Karpas-422 (cell line): ENCODE results near the gene PTPN23. TPM values are rescaled to one million over a fixed set of nuclear protein-coding genes. Genes with fewer than 3 reads are reported as not detected.
A peak's percentile ranks its signal among the peaks of the same experiment; 100 is the strongest.
"Not testable (repeated sequence)": the region's sequence is repeated elsewhere in the genome, so short reads cannot be mapped to it uniquely, and the experiment has no call there.

Experiments
- DNase-seq: peaks from one replicate; pipeline ENCODE4 v3.0.0-alpha.2; 2015
- H2AFZ ChIP-seq: fragments of 200-600 bp; sonication (generic); 2 replicates; pipeline ENCODE4 v1.6.1; 2014; ENCODE audit warnings: antibody characterized with exemption, low read length, mixed read lengths
- H3K27ac ChIP-seq: fragments of 200-600 bp; sonication (generic); 2 replicates; pipeline ENCODE4 v1.5.1; 2014; ENCODE audit warnings: mild to moderate bottlenecking, low read length, moderate library complexity
- H3K27me3 ChIP-seq: fragments of 200-600 bp; sonication (generic); 2 replicates; pipeline ENCODE4 v1.6.1; 2014; ENCODE audit warnings: low read length, mixed read lengths
- H3K36me3 ChIP-seq: fragments of 200-600 bp; sonication (generic); 2 replicates; pipeline ENCODE4 v1.6.1; 2014; ENCODE audit warnings: low read length, mixed read lengths; ENCODE audit not compliant: insufficient read depth
- H3K4me1 ChIP-seq: fragments of 200-600 bp; sonication (generic); 2 replicates; pipeline ENCODE4 v1.6.1; 2014; ENCODE audit warnings: mild to moderate bottlenecking, low read length, mixed read lengths
- H3K4me2 ChIP-seq: fragments of 200-600 bp; sonication (generic); 2 replicates; pipeline ENCODE4 v1.6.1; 2014; ENCODE audit warnings: low read length, low read depth, mild to moderate bottlenecking; ENCODE audit not compliant: poor library complexity, severe bottlenecking
- H3K4me3 ChIP-seq: fragments of 200-600 bp; sonication (generic); 2 replicates; pipeline ENCODE4 v1.5.1; 2014; ENCODE audit warnings: mild to moderate bottlenecking, antibody characterized with exemption, low read length, mixed read lengths
- H3K79me2 ChIP-seq: fragments of 200-600 bp; sonication (generic); 2 replicates; pipeline ENCODE4 v1.6.1; 2014; ENCODE audit warnings: mild to moderate bottlenecking, low read length, mixed read lengths
- H3K9ac ChIP-seq: fragments of 200-600 bp; sonication (generic); 2 replicates; pipeline ENCODE4 v1.6.0; 2014; ENCODE audit warnings: low read length
- H3K9me2 ChIP-seq: fragments of 200-600 bp; sonication (generic), shearing (Covaris generic); replicated peaks from 2 replicates; pipeline ENCODE4 v1.6.0; 2014; ENCODE audit warnings: mild to moderate bottlenecking, low read length, moderate library complexity; ENCODE audit not compliant: insufficient read depth
- H3K9me3 ChIP-seq: fragments of 300-700, 200-600 bp; sonication (generic); 2 replicates; pipeline ENCODE4 v1.6.1; 2014; ENCODE audit warnings: low read length, mixed read lengths
- H4K20me1 ChIP-seq: fragments of 200-600 bp; sonication (generic); 2 replicates; pipeline ENCODE4 v1.6.1; 2014; ENCODE audit warnings: mild to moderate bottlenecking, antibody characterized with exemption, low read length, low read depth; ENCODE audit not compliant: insufficient read depth
- total RNA-seq: library from RNA; depleted of rRNA; stranded (reverse); fragments of >200 nt; shearing (Covaris generic); gene quantifications from 2 replicates; pipeline ENCODE4 v1.2.3, GENCODE V29; 2014; ENCODE audit warnings: low replicate concordance

PTPN23 gene
- total RNA-seq, 1 experiment from 2014 or later = 7.9 TPM

GRCh38 chr3:47343471-47343971 is 37.3 kb upstream of the PTPN23 start:
- Histone ChIP-seq H3K4me2 (no peak overlapping the region), H2AFZ (no peak overlapping the region), H3K9ac (no peak overlapping the region), H3K4me1 (peaks cover 45% of the 10 kb centered on the region), H3K27ac (no peak overlapping the region), H3K9me3 (no peaks in the 10 kb centered on the region), H3K4me3 (no peak overlapping the region), H4K20me1 (no peaks in the 10 kb centered on the region), H3K9me2 (no peaks in the 10 kb centered on the region), H3K27me3 (no peaks in the 10 kb centered on the region), H3K36me3 (peaks cover 36% of the 10 kb centered on the region; the same call in 1 of the 2 replicates), H3K79me2 (0 out of 2 replicates have a peak, but pooled peaks cover 4% of the 10 kb centered on the region)
- no peak for DNase-seq

GRCh38 chr3:47344971-47345370 is 35.9 kb upstream of the PTPN23 start:
- Histone ChIP-seq H3K36me3 (peaks cover 23% of the 10 kb centered on the region; the same call in 1 of the 2 replicates), H3K9ac (no peak overlapping the region), H4K20me1 (no peaks in the 10 kb centered on the region), H3K79me2 (0 out of 2 replicates have a peak, but pooled peaks cover 4% of the 10 kb centered on the region), H3K9me2 (no peaks in the 10 kb centered on the region), H2AFZ (no peak overlapping the region), H3K9me3 (no peaks in the 10 kb centered on the region), H3K4me2 (peak overlapping the region; percentile 69), H3K4me3 (no peak overlapping the region), H3K4me1 (peaks cover 53% of the 10 kb centered on the region), H3K27me3 (no peaks in the 10 kb centered on the region), H3K27ac (peak overlapping the region; percentile 87; the same call in 1 of the 2 replicates)
- no peak for DNase-seq

GRCh38 chr3:47347217-47347801 is 33.5 kb upstream of the PTPN23 start:
- Histone ChIP-seq H3K4me1 (peaks cover 60% of the 10 kb centered on the region), H3K4me3 (peak overlapping the region; percentile 44), H2AFZ (no peak overlapping the region), H3K9me3 (no peaks in the 10 kb centered on the region), H3K27ac (peak overlapping the region; percentile 87), H3K4me2 (peak overlapping the region; percentile 69), H4K20me1 (no peaks in the 10 kb centered on the region), H3K9me2 (no peaks in the 10 kb centered on the region), H3K9ac (peak overlapping the region; percentile 36), H3K36me3 (peaks cover 16% of the 10 kb centered on the region; the same call in 1 of the 2 replicates), H3K27me3 (no peaks in the 10 kb centered on the region), H3K79me2 (0 out of 2 replicates have a peak, but pooled peaks cover 4% of the 10 kb centered on the region)
- peak; percentile 92 for DNase-seq

- no peaks in the 10 kb centered on the region for H3K27me3 ChIP-seq
- 0 out of 2 replicates have a peak, but pooled peaks cover 4% of the 10 kb centered on the region for H3K79me2 ChIP-seq
- peak overlapping the region; percentile 87 for H3K27ac ChIP-seq
- H3K9ac ChIP-seq = no peak overlapping the region
- H3K9me3 ChIP-seq = no peaks in the 10 kb centered on the region
- no peaks in the 10 kb centered on the region for H4K20me1 ChIP-seq
- DNase-seq = peak; percentile 52
- H3K4me2 ChIP-seq = peak overlapping the region; percentile 21
- peaks cover 60% of the 10 kb centered on the region for H3K4me1 ChIP-seq
- no peaks in the 10 kb centered on the region for H3K9me2 ChIP-seq
- no peak overlapping the region for H3K4me3 ChIP-seq
- peaks cover 16% of the 10 kb centered on the region; the same call in 1 of the 2 replicates for H3K36me3 ChIP-seq
- H2AFZ ChIP-seq = no peak overlapping the region
These were observed 32.2 kb upstream of the PTPN23 start for GRCh38 chr3:47348411-47349154.

GRCh38 chr3:47355010-47355409 is 25.8 kb upstream of the PTPN23 start:
- Histone ChIP-seq H4K20me1 (no peaks in the 10 kb centered on the region), H3K4me1 (peaks cover 7% of the 10 kb centered on the region; the same call in 1 of the 2 replicates), H3K79me2 (no peaks in the 10 kb centered on the region), H3K27ac (no peak overlapping the region), H3K27me3 (no peaks in the 10 kb centered on the region), H3K9me2 (no peaks in the 10 kb centered on the region), H3K9ac (no peak overlapping the region), H2AFZ (no peak overlapping the region), H3K4me2 (no peak overlapping the region), H3K36me3 (no peaks in the 10 kb centered on the region), H3K4me3 (no peak overlapping the region), H3K9me3 (peaks cover 15% of the 10 kb centered on the region; the same call in 1 of the 2 replicates)
- no peak for DNase-seq

- Histone ChIP-seq H3K4me1 (peaks cover 2% of the 10 kb centered on the region; the same call in 1 of the 2 replicates), H3K9me3 (peaks cover 15% of the 10 kb centered on the region; the same call in 1 of the 2 replicates), H3K27me3 (no peaks in the 10 kb centered on the region), H4K20me1 (no peaks in the 10 kb centered on the region), H3K27ac (no peak overlapping the region), H3K9me2 (no peaks in the 10 kb centered on the region), H3K9ac (no peak overlapping the region), H3K4me2 (no peak overlapping the region), H3K4me3 (no peak overlapping the region), H3K79me2 (no peaks in the 10 kb centered on the region), H2AFZ (no peak overlapping the region), H3K36me3 (no peaks in the 10 kb centered on the region)
- no peak for DNase-seq
These were observed 24.6 kb upstream of the PTPN23 start for GRCh38 chr3:47356201-47356600.

- Histone ChIP-seq H3K9ac (no peak overlapping the region), H3K9me3 (peaks cover 15% of the 10 kb centered on the region; the same call in 1 of the 2 replicates), H3K79me2 (no peaks in the 10 kb centered on the region), H3K36me3 (no peaks in the 10 kb centered on the region), H4K20me1 (no peaks in the 10 kb centered on the region), H2AFZ (no peak overlapping the region), H3K4me1 (no peaks in the 10 kb centered on the region), H3K4me2 (no peak overlapping the region), H3K4me3 (no peak overlapping the region), H3K27me3 (no peaks in the 10 kb centered on the region), H3K27ac (no peak overlapping the region), H3K9me2 (no peaks in the 10 kb centered on the region)
- no peak for DNase-seq
These were observed 21.5 kb upstream of the PTPN23 start for GRCh38 chr3:47359323-47359722.

GRCh38 chr3:47360110-47360517 is 20.7 kb upstream of the PTPN23 start:
- not testable (repeated sequence) for H3K36me3 ChIP-seq, H3K4me1 ChIP-seq, H3K4me2 ChIP-seq, H3K9ac ChIP-seq, H3K79me2 ChIP-seq, H2AFZ ChIP-seq, H3K9me2 ChIP-seq, DNase-seq, H3K27me3 ChIP-seq, H3K4me3 ChIP-seq, H4K20me1 ChIP-seq, H3K27ac ChIP-seq
- H3K9me3 ChIP-seq = peaks cover 15% of the 10 kb centered on the region; the same call in 1 of the 2 replicates
